ENCODE data around the gene ATP8B3.

ATP8B3 gene

DNA sequence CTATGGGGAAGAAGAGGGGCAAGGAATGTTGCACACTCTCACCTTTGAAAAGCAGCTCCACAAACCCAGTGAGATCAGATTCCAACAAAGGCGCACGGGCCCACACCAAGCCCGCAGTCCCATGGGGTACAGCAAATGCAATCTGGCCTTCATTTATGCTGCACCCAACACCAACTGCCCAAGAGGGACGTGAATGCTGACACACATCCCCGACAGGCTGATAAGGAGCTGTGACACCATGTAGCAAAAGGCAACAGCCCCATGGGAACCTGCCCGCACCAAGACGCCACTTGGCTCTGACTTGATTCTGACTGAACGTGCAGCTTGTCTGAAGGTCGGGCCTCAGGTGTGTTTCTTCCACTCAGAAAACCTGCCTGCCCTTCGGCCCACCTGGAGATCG lies 18.9 kb upstream of the ATP8B3 start:
- no peak for DNase-seq (ENCODE audit: low read depth)

- no peak for DNase-seq (ENCODE audit: low read depth)
Measured at GRCh38 chr19:1830568-1830967, 18.5 kb upstream of the ATP8B3 start.

DNA sequence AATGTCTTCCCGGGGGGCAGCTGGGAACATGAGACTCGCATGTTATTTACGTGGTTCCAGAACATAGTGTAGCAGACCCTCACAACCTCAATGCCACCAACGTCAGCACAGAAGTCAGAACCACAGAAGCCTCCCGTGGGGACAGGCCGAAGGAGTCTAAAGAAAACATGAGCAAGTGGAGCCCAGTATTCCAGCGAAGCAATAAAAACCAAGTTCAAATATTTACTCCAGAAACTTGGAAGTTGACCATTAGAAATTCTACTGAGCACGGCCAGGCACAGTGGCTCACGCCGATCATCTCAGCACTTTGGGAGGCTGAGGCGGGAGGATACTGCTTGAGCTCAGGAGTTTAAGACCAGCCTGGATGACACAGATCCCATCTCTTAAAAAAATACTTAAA lies 17.9 kb upstream of the ATP8B3 start:
- no peak for DNase-seq (ENCODE audit: low read depth)

GRCh38 chr19:1828279-1829238 lies 16.5 kb upstream of the ATP8B3 start:
- no peak for DNase-seq (ENCODE audit: low read depth)

DNA sequence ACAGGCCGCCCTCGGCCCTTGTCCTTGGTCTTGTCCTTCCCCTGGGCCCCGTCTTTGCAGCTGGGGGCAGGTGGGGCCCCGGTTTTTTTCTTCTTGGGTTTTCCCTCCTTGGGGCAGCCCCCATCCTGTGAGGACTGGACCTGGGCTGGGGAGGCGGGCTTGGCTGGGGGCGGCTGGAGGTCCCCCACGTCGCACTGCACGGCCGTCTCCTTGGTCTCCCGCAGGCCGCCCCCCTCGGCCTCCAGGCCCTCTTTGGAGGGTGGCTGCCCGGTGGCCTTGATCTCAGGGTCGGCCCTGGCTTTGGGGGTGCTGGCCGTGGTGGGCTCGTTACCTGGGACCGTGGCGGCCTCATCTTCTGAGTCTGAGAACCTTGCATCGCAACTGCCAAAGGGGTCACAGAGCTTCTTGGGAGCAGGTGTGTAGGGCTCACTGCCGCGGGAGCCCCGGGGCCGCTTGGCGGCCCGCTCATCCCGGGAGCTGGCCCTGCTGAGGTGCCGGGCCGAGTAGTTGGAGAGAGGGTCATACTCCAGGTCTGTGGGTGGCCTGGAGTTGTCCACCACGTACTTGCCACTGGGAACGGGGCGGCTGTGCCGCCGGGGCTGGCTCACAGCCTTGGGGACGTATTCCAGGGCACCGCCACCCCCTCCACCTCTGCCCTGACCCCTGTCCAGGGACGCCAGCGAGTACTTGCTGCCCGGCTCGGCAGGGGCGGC lies 15.6 kb upstream of the ATP8B3 start:
- DNase-seq (ENCODE audit: low read depth) = no peak

DNA sequence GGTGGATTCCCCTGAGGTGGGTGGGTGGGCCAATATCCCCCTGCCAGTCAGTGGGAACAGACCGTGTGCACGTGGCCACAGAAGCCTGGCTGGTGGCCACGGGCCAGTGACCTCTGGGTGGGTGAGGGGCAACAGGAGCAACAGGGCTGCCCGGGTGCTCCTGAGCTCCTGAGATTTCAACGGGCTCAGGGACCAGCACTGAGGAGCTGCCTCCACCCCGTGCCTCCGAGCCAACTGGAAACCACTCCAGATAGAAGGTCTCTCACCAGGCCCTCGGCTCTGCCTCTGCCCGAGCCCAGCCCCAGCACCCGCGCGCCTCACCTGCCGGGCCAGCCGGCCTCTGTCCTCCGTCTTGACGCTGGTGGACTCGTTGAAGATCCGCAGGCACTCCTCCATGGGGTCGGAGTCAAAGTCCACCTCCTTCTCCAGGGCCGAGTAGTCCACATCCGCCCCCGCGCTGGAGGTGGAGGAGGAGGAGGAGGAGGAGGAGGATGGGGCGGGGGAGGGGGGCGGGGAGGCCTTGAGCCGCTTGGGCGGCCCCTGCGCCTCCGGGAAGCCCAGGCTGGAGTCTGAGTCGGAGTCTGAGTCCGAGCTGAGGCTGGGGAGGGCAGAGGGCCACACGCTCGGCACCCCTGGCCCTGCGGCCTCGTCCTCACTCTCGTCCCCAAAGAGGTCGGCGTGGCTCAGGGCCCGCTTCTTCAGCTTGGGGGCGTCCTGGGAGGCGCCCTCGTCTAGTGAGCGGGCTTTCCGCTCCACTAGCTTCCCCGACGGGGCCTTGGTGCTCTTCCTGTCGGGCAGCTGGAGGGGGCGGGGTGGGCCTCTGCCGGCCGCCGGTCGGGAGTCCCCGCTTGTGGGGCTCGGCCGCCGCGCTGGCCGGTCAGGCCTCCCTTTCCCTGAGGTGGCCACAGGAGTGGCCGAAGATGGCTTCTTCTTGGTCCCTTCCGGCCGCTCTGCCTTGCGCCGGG lies 14.8 kb upstream of the ATP8B3 start:
- no peak for DNase-seq (ENCODE audit: low read depth)

GRCh38 chr19:1825909-1826556 lies 14.0 kb upstream of the ATP8B3 start:
- peak; percentile 64 for DNase-seq (ENCODE audit: low read depth)

DNA sequence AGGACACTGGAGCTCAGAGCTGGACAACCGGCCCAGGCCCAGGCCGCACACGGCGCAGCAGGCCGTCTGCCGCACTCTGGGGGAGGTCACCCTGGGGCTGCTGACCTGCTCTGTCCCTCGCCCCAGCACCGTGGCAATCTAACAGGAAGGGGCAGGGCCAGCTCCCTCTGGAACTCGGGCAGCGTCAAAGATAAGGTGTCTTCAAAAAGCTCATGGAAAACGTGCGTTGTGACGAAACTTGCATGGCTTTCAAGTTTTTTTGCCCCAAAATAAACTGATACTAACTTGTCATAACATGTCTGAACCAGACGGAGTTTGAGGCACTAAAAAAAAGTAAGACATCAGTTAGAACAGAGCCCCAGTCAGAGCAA lies 12.2 kb upstream of the ATP8B3 start:
- DNase-seq (ENCODE audit: low read depth) = no peak

DNA sequence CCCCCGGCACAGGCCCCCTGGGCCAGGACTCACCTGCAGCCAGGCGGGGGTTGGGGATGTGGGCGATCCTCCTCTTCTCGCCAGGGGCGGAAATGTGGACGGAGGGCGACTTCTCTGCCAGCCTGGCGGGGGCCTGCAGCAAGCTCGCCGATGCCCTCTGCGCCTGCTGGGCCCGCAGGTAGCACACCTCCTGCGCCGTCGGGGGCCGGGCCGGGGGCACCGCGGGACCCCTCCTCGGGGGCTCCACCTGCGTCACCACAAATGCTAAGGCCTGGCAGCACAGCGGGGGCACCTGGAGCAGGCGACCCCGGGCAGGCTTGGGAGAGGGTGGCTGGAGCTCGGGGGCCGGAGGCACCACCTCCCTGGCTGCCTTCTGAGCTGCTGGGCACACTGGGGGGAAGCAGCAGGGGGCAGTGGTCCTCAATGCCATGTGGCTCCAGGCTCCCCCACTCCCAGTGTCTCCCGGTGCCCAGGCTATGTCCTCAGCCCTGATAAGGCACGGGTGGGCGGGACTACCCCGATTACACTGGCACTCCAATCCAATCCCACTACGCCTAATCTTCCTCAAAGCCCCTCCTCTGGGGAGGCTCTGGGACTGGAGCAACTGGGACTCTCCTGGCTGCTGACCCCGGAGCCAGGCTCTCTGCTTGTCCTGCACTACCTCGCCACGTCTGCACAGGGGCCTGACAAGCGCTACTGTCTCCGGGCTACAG lies 11.6 kb upstream of the ATP8B3 start:
- no peak for DNase-seq (ENCODE audit: low read depth)

DNA sequence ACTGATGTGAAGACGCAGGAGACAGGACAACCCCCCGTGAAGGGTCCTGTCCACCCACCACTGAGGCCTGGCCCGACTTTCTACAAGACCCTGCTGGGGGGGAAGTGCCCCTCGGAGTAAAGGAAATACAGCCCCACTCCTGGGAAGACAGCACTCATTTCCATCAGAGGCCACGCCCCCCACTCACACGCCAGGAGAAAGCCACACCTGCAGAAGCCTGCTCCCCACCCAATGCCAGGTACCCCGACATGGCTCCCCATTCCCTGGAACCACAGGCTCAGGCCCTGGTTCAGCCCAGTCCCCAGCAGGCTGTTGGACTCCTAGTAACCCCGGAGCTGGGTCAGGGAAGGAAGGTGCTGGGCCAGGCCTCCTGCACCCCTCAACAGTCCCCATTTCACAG lies 10.9 kb upstream of the ATP8B3 start:
- DNase-seq (ENCODE audit: low read depth) = no peak

DNA sequence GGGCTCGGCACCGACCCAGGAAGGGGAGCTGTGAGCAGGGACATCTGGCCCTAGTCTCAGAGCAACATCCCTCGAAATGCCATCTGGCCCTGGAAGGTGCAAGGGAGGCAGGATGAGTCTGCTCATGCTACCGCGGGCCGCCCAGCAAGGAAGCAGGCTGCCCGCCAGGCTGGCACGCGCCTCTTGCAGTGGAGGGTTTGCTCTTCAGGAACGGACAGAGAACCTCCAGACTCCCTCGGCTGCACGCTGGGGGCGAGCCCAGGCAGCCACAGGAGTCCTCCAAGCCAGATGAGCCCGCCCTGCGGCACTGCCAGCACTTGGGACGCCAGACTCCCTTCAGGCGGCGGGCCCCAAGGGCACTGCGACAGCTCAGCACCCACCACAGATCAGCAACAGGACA lies 10.1 kb upstream of the ATP8B3 start:
- DNase-seq (ENCODE audit: low read depth) = no peak

DNA sequence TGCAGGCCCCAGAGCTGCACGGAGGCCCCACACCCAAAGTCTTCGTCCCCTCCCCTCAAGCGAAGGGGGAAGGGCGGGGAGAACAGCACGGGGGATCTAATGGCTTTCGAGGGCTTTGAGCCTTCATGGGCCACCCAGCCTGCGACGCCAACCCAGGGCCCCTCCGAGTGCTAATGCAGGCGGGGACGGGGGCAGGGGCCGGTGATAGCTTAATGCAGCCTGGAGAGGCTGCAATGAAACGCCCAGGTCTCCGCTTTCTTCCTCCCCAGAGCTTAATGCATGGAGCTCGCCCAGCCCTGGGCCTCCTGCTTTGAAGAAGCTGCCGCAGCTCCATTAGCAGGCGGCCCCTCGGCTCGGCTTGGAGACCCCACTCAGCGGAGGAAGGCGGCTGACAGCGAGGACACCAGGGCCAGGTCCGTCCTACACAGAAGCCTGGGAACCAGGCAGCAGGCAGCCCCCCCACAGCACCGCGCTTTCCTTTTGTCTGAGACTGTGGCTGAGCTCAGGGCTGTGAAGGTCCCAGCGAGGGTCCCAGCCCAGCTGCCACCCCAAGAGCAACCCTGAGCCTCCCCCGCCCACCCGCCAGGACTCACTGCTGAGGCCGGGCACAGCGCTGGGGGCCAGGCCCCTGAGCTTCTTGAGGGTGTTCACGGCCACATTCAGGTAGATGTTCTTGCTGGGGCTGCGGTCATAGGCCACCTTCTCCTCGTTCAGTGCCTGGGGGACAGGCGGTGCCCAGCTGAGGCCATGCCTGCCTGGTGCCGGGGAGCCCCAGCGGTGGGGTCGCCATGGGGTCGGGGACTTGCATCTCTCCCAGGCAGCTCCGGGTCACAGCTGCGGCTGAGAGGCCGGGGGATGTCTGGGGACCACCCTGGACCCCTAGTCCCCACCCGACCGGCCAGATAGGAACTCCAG lies 7.5 kb upstream of the ATP8B3 start:
- no peak for DNase-seq (ENCODE audit: low read depth)

DNA sequence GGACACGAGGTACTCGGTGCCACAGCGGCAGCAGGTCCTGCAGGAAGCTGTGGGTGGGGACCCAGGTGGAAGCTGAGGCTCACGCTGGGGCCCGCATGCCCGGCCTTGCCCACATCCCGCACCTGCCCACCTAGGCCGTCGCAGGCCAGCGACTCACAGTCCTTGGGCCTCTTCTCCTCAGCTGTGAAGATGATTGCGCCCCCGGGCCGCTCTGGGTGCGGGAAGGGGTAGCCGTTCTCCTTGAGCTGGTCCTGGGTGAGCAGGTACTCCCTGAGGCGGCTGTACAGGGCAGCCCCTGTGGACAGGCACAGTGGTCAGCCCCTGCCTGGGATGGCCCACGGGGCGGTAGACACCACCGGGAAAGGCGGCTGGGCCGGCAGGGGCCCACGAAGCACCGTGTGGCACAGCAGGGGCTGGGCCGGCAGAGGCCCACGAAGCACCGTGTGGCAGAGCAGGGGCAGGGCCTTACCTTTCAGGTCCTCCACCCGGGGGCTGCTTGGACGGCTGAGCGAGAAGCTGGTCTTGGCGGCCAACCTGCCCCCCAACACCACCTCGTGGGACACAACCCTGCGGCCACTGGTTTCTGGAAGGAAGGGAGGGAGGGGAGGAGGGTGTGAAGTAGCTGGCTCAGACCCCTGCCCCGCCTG lies 6.6 kb upstream of the ATP8B3 start:
- no peak for DNase-seq (ENCODE audit: low read depth)

GRCh38 chr19:1817553-1818179 lies 5.6 kb upstream of the ATP8B3 start:
- DNase-seq (ENCODE audit: low read depth) = no peak

DNA sequence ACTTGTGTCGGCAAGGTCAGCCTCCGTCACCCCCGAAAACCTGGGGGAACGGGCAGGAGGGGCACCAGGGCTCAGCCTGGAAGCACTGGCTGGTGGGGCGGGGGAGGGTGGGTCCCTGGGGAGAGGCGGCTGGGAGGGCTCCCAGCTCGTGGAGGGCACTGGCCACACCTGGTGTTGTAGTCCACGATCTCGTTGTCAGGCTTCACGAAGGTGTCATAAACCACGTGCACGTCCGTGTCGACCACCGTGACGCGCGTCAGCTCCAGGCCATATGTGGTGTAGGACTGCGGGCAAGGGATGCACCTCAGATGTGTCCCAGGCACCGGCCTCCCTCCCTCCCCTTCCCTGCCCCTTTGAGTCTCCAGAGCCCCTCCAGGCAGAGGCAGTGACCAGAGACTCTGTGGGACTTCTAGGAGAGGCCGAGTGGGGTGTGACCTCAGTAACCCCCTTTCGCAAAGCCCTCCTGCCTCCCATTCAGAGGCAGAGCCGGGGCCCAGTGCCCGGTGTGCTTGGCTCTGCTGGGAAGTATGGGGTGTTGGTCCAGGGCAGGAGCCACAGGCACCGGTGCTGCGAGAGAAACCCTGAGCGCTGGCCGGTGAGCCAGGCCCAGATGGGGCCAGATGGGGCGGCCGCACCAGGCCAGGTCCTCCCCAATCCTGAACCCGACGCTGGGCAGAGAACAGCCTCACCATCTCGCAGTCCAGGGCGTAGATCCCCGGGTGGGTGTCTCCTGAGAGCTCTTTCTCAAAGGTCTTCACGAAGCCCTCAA lies 4.6 kb upstream of the ATP8B3 start:
- no peak for DNase-seq (ENCODE audit: low read depth)

- no peak for DNase-seq (ENCODE audit: low read depth)
Measured at GRCh38 chr19:1815605-1816529, 3.8 kb upstream of the ATP8B3 start.
